Transverse colon (tissue), 4 donors: ENCODE measurements around the gene PLA2G4D. TPM values are rescaled to one million over a fixed set of nuclear protein-coding genes. Genes with fewer than 3 reads are reported as not detected.

ENCODE experiments used
- DNase-seq: peaks from one replicate; pipeline ENCODE4 v3.0.0-alpha.2; 2019
- H3K27ac ChIP-seq, 4 donors: fragments of 200-600 bp; sonication (generic); 2 replicates each; pipeline ENCODE4 v1.5.1; 2016 to 2018; ENCODE audit warnings: inconsistent platforms in 4 of 4
- H3K27me3 ChIP-seq: fragments of 200-600 bp; sonication (generic); 2 replicates; pipeline ENCODE4 v1.5.1; 2017; ENCODE audit warnings: inconsistent platforms
- H3K36me3 ChIP-seq, 4 donors: fragments of 200-600 bp; sonication (generic); 2 replicates each; pipeline ENCODE4 v1.5.1; 2017 to 2019; ENCODE audit warnings: inconsistent platforms in 4 of 4
- H3K4me1 ChIP-seq, 4 donors: fragments of 200-600 bp; sonication (generic); 2 replicates each; pipeline ENCODE4 v1.5.1; 2017 to 2020; ENCODE audit warnings: inconsistent platforms in 4 of 4
- H3K4me3 ChIP-seq, 4 donors: fragments of 200-600 bp; sonication (generic); 1 replicate in 1 of 4; 2 replicates in 3 of 4; pipeline versions ENCODE4 v1.5.1 to v1.6.1; 2017 to 2019; ENCODE audit warnings: inconsistent platforms in 4 of 4
- H3K9me3 ChIP-seq, 2 donors: fragments of 200-600 bp; sonication (generic); 2 replicates each; pipeline ENCODE4 v1.5.1; 2017 to 2019; ENCODE audit warnings: inconsistent platforms in 2 of 2
- CTCF ChIP-seq, 5 experiments: fragments of 200-600 bp in 3 of 5; fragments of 450-650 bp in 2 of 5; sonication (generic) in 3 of 5; IDR thresholded peaks; 1 replicate in 2 of 5; 2 replicates in 3 of 5; pipeline ENCODE4 v1.5.1; 2016 to 2017; ENCODE audit warnings: antibody characterized with exemption in 5 of 5, inconsistent platforms in 3 of 5, mild to moderate bottlenecking in 2 of 5, moderate library complexity in 1 of 5
- EP300 ChIP-seq: sonication (generic); formaldehyde crosslinking; IDR thresholded peaks from one replicate; pipeline ENCODE4 v1.6.1; 2017; ENCODE audit warnings: antibody characterized with exemption, low read depth
- POLR2A ChIP-seq: fragments of 450-650 bp; IDR thresholded peaks from one replicate; pipeline ENCODE4 v1.6.1; 2016; ENCODE audit warnings: antibody characterized with exemption, mild to moderate bottlenecking, moderate library complexity
- POLR2AphosphoS5 ChIP-seq, 3 donors: sonication (generic); formaldehyde crosslinking; IDR thresholded peaks; one replicate each; pipeline ENCODE4 v1.6.1; 2016; ENCODE audit warnings: antibody characterized with exemption in 3 of 3
- WGBS, 2 donors: methylation state at CpG; one replicate each; pipeline ENCODE4 v1.1.5; 2018; ENCODE audit warnings: low coverage in 1 of 2; 5-methylcytosine and 5-hydroxymethylcytosine counted together
- in situ Hi-C, 4 donors: fragments of 200-750 bp; cut with MboI; loops; one replicate each; pipeline versions ENCODE4 v1.15.0 to v1.15.1; 2017; ENCODE audit warnings: low sequenced_read_pairs in 3 of 4, low pct_ligation_motif_present in 1 of 4, low pct_unique_long_range_greater_than_20kb in 1 of 4
- intact Hi-C: fragments of 100-400 bp; cut with DNase I; formaldehyde crosslinking; loops from one replicate; pipeline ENCODE4 v1.15.1; 2023; ENCODE audit warnings: low total_unique reads
- total RNA-seq, 4 donors: library from RNA; depleted of rRNA; stranded (reverse); fragments of >200 nt; gene quantifications; one replicate each; pipeline ENCODE4 v1.1.0, GENCODE V29; 2016

The PLA2G4D gene
- total RNA-seq, 4 donors from 2014 or later: 0.16 TPM; not detected in 3

- H3K27ac ChIP-seq: no peak overlapping the region
- H3K4me1 ChIP-seq: peaks cover 0 to 4% (median 0%) of the 10 kb centered on the region in 4 donors
- H3K9me3 ChIP-seq: no peaks in the 10 kb centered on the region
- H3K36me3 ChIP-seq: no peaks in the 10 kb centered on the region
- 85 to 100% methylated on average over 2 to 4 of the region's 5 CpGs for WGBS, 2 donors
- no peak for DNase-seq
- in situ Hi-C loops (no loop called here), intact Hi-C loops (no loop called here)
- no peak overlapping the region for H3K4me3 ChIP-seq
- no peaks in the 10 kb centered on the region for H3K27me3 ChIP-seq
- TF ChIP-seq POLR2A (no peak), POLR2AphosphoS5 (IDR thresholded peaks at IDR 0.05) (no peak), CTCF (IDR thresholded peaks at IDR 0.05) (no peak), EP300 (no peak)
Measured at GRCh38 chr15:42042602-42043400, 51.6 kb downstream of the PLA2G4D start.

GRCh38 chr15:42038401-42038800 lies 56.0 kb downstream of the PLA2G4D start:
- Histone ChIP-seq H3K36me3 (no peaks in the 10 kb centered on the region), H3K9me3 (no peaks in the 10 kb centered on the region), H3K27ac (no peak overlapping the region), H3K27me3 (no peaks in the 10 kb centered on the region), H3K4me1 (peaks cover 6 to 20% (median 12%) of the 10 kb centered on the region in 4 donors), H3K4me3 (no peak overlapping the region)
- 92 to 93% methylated on average over 2 to 6 of the region's 6 CpGs for WGBS, 2 donors
- intact Hi-C loops: no loop called here
- in situ Hi-C loops: no loop called here
- TF ChIP-seq POLR2AphosphoS5 (IDR thresholded peaks at IDR 0.05) (no peak), CTCF (IDR thresholded peaks at IDR 0.05) (no peak), POLR2A (no peak), EP300 (no peak)
- no peak for DNase-seq

GRCh38 chr15:42037656-42038055 lies 56.7 kb downstream of the PLA2G4D start:
- DNase-seq: peak; percentile 65
- Histone ChIP-seq H3K4me1 (peaks cover 6 to 24% (median 12%) of the 10 kb centered on the region in 4 donors), H3K36me3 (no peaks in the 10 kb centered on the region), H3K9me3 (no peaks in the 10 kb centered on the region), H3K27me3 (no peaks in the 10 kb centered on the region), H3K4me3 (no peak overlapping the region), H3K27ac (no peak overlapping the region)
- WGBS, 2 donors: 56% methylated on average over 8 of the region's 8 CpGs; no CpG with 5 or more reads in 1 of the 2 donors
- intact Hi-C loops (no loop called here), in situ Hi-C loops (no loop called here)
- no peak for TF ChIP-seq CTCF (IDR thresholded peaks at IDR 0.05)
- TF ChIP-seq POLR2A: no peak
- TF ChIP-seq POLR2AphosphoS5 (IDR thresholded peaks at IDR 0.05): no peak
- TF ChIP-seq EP300: no peak

GRCh38 chr15:42036966-42037365 lies 57.4 kb downstream of the PLA2G4D start:
- TF ChIP-seq CTCF (IDR thresholded peaks at IDR 0.05) (no peak), EP300 (no peak), POLR2A (no peak), POLR2AphosphoS5 (IDR thresholded peaks at IDR 0.05) (no peak)
- H3K27me3 ChIP-seq: no peaks in the 10 kb centered on the region
- H3K27ac ChIP-seq: no peak overlapping the region
- no peaks in the 10 kb centered on the region for H3K36me3 ChIP-seq
- no peak overlapping the region for H3K4me3 ChIP-seq
- in situ Hi-C loops (no loop called here), intact Hi-C loops (no loop called here)
- H3K9me3 ChIP-seq: no peaks in the 10 kb centered on the region
- WGBS, 2 donors: 84% methylated on average over 8 of the region's 9 CpGs; no CpG with 5 or more reads in 1 of the 2 donors
- H3K4me1 ChIP-seq: peaks cover 6 to 24% (median 12%) of the 10 kb centered on the region in 4 donors
- no peak for DNase-seq
